22Rv1 (cell line): Measurements from ENCODE around the gene POLQ.

Source experiments
- CTCF ChIP-seq: fragments of 450-650 bp; IDR thresholded peaks from 2 replicates; pipeline ENCODE4 v1.5.1; 2017; ENCODE audit warnings: mild to moderate bottlenecking
- ZFX ChIP-seq: fragments of 450-650 bp; IDR thresholded peaks from 2 replicates; pipeline ENCODE4 v1.6.1; 2017; ENCODE audit warnings: antibody characterized with exemption, borderline replicate concordance

DNA sequence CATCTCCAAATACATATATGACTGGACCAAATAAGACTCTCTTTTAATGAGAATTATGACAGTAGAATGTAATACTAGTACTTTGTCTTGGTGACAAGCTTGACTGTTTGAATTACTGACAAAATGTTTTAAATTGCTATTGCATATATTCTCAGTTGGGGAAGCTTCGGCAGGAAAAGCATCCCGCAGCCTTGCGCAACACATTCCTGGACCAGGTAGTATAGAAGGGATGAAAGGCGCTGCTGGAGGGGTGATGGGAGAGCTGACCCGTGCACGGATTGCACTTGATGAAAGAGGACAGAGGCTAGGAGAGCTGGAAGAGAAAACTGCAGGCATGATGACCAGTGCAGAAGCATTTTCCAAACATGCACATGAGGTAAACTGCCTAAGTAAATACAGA is 127.6 kb downstream of the POLQ start:
- TF ChIP-seq CTCF (no peak), ZFX (no peak)
